ENCODE measurements around the gene SMTNL2.
A peak's percentile ranks its signal among the peaks of the same experiment; 100 is the strongest.
"Not testable (repeated sequence)": the region's sequence is repeated elsewhere in the genome, so short reads cannot be mapped to it uniquely, and the experiment has no call there.

SMTNL2 gene

DNA sequence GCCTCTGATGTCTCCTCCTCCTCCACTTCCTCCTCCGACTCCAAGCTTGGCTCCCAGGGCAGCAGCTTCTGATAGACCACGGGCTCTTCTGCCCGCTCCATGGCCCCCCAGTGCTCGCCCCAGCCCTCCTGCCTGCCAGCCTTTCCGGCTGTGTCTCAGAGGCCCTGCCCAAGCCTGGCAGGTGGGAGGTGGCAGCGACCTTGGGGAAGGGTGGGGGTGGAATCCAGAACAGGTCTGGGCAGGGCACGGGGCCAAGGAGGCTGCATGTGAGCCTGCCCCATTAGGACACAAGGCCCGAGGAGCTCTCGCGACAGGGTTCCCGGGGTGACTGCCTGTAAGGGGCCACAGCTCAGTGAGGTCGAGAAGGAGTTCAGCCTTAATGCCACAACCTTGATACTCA is 23.9 kb upstream of the SMTNL2 start, which contains the start of gene GGT6:
TSS of gene GGT6 (minus strand) at position 157 of the 400 bp plus-strand sequence. CDS start at position 101, 56 bp downstream.
- DNase-seq (ENCODE audit: low read depth) = no peak

DNA sequence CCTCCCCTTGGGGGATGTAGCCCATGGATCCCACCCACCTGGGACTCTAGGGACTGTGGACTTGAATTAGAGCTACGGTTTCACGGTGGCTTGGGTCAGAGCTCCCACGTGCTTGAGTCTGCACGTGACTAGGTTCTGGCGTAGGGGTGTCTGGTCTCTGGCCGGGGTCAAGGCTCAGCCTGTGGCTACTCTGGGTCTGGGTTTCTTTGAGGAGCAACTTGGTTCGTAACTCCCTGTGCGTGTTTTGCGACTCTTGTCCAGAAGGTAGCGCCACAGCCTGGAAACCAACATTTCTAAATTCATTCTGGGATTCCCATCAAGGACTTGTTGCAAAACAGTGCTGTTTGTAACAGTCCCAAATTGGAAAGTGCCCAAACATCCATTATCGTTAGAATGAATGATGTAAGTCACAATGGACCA is 23.5 kb upstream of the SMTNL2 start:
- no peak for DNase-seq (ENCODE audit: low read depth)

DNA sequence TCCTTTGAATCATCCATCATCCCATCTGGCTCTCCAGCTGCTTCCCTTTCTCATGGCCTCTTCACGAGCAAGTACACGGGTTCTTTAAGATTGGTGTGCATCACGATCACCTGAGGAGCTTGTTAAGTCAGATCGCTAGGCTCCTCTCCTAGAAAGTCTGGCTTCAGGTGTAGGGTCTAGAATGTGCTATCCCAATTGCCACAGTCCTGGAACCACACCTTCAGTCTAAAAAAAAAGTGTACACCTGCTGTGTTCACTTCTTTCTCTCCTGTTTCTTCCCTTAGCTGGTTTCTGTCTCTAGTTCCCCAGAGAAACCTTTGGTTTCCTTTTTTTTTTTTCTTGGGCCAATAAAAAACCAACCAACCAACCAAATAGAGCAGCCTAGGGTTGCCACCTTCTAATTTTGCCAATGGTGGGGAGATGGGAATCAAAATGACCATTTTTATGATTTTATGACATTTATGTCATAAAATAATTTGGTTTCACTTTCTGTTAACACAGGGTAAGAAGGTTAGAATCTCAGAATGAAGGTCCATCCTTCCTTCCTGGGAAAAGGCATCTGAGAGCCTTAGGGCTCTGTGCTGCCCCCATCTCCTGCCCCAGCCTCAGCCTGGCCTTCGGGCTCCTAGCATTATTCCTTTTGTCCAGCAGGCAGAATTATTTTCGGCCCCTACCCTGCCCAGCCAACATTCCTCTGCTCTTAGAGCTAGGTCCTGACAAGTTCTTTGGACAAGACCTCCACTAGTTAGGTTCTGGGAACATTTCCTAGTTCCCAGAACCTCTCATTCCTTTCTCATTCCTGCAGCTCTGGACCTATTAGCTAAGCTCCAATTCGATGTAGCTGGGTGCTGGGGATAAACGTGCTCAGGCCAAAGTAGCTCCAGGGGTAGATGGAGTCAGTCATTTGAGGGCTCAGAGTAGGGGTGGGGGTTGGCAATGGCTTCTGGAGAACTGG is 22.0 kb upstream of the SMTNL2 start:
- DNase-seq (ENCODE audit: low read depth) = peak; percentile 21

DNA sequence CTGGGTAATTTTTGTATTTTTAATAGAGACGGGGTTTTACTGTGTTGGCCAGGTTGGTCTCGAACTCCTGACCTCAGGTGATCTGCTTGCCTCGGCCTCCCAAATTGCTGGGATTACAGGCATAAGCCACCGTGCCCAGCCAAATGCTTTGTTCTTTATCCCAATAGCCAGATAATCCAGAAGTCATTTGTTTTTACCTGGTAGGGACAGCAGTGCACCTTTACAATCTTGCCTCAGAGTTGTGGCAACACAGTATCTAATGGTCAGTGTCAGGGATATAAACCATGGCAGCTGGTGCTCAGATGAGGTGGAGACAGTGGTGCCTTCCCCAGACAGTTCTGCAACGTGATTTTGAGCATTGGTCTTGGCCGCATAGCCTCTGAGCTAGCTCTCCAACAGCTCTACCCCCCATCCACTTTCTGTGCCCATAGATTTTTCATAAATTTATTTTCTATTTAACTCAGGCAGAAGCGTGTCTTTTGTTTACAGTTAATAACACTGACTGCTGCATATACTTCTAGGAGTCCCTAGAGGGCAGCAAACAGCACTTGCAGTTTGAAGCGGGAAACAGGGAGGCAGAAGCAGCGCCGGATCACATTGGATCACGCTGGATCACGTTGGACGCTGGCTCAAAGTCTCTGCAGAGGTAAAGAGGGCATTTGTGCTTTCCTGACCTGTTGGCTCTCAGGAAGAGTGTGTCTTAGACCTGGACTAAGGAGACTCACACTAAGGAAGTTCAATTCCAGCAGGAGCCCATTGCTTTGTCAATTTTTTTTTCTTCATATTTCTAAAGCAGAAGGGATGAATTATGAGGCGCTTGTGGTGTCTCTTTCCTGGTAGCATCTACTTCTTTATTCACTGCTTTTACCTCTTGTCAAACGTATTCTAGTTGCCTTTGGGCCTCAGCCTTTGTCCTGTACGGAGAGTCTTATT is 18.9 kb upstream of the SMTNL2 start:
- DNase-seq (ENCODE audit: low read depth) = peak; percentile 8

DNA sequence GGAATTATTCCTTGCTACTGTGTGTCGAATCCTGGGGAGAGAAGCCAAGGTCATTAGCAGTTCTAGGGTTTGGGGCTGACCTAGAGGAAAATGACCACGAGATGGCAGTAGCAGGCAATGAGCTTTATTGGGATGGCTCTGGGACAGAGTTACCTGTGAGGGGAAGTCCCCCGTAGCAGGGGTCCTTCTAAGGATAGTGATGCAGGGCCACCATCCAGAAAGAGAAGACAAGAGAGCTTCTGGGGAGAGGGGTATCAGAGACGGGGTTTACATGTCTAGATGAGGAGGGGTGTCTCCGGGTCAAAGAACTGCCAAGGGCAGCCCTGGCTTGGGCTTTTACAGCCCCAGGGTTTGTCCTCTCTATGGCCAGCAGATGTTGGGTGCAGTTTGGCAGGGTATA is 17.5 kb upstream of the SMTNL2 start:
- no peak for DNase-seq (ENCODE audit: low read depth)

DNA sequence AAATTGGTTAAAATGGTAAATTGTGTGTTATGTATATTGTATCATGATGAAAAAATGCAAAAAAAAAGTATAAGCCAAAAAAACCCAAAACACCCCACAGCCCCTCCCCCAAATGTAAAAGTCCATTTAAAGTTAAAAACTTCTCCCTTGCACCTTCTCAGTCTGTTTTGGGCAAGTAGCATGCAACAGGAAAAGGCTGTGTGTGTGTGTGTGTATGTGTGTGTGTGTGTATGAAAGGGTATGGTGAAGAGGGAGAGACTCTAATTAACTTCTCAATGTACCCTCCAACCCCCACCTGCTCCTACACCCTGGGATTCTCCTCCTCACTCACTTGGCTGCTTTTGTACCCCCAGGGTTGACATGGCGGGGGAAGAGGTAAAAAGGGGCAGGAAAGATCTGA is 14.7 kb upstream of the SMTNL2 start:
- no peak for DNase-seq (ENCODE audit: low read depth)

DNA sequence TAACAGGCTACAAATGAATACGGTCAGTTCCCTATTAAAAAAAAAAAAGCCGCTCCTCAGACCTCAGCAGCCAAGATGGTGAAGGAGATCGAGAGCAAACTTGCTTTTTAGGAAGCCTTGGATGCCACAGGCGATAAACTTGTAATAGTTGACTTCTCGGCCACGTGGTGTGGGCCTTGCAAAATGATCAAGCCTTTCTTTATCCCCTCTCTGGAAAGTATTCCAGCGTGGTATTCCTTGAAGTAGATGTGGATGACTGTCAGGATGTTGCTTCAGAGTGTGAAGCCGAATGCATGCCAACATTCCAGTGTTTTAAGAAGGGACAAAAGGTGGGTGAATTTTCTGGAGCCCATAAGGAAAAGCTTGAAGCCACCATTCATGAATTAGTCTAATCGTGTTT is 12.2 kb upstream of the SMTNL2 start:
- DNase-seq (ENCODE audit: low read depth) = no peak

DNA sequence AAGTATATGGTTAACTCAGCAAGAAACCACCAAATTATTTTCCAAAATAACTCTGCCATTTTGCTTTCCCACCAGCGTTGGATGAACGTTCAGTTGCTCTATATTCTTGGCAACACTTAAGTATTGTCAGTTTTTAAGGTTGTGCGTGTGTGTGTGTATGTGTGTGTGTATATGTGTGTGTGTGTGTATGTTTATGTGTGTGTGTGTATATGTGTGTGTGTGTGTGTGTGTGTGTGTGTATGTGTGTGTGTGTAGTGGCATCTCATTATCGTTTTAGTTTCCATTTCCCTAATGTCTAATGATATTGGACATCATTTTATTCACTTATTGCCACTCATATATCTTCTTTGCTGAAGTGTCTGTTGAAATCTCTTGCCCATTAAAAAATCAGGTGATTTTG is 11.2 kb upstream of the SMTNL2 start:
- no peak for DNase-seq (ENCODE audit: low read depth)

DNA sequence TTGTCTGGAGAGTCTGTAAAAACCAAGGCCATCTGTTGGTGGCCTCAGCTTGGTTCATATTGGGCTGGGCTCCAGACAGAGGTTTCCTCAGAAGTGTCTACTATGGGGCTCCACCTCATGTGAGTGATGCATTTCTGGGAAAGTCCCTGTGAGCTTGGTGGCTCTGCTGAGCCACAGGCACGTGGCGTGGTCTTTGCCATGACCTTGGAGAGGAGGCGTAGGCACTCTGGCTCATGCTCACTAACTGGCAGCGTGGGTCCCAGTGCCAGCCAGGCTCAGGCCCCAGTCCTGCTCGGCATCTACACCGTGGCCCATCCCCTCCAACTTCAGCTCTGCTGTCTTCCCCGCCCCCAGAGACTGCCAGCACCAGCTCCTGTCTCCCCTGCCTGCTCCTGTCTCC is 10.7 kb upstream of the SMTNL2 start:
- DNase-seq (ENCODE audit: low read depth) = no peak

DNA sequence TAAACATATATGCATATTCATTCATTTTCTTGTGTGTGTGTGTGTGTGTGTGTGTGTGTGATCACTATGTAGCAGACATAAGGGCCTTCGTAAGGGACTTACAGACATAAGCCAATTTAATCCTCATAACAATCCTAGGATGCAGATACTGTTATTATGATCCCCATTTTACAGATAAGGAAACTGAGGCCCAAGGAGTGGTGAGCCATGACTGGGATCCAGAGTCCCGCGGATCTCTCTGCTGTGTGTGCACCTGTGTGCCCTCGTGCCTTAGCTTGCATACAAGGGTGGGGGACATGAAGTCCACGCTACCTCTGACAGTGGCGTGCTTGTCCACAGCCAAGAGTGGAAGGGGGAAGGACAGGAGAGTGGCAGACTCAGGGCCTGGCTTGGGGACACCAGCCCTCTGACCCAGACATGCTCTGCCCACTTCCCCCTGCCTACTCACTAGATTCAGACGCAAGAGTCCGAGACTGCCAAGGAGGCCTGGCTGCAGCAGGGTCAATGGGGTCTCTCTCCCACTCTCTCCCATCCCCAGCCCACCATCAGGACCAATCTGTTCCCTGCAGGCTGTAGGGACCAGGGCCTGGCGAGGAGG is 9.8 kb upstream of the SMTNL2 start:
- DNase-seq (ENCODE audit: low read depth) = no peak

DNA sequence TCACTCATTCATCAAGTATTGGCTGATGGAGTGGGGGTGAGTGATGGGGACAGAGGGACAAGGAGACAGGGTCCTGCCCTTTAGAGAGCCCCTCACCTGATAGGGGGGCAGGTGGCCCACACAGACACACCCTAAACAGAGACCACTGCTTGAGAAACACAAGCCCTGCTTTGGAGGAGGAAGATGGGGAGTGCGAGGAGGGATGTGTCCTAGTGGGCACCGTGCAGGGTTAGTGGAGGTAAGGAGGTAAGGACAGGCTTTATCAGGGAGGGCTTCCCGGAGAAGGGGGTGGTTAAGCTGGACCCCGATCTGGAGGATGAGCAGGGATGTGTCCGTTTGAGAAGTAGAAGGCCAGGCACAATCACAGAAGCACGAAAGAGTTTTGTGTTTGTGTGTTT is 8.2 kb upstream of the SMTNL2 start:
- DNase-seq (ENCODE audit: low read depth) = no peak

DNA sequence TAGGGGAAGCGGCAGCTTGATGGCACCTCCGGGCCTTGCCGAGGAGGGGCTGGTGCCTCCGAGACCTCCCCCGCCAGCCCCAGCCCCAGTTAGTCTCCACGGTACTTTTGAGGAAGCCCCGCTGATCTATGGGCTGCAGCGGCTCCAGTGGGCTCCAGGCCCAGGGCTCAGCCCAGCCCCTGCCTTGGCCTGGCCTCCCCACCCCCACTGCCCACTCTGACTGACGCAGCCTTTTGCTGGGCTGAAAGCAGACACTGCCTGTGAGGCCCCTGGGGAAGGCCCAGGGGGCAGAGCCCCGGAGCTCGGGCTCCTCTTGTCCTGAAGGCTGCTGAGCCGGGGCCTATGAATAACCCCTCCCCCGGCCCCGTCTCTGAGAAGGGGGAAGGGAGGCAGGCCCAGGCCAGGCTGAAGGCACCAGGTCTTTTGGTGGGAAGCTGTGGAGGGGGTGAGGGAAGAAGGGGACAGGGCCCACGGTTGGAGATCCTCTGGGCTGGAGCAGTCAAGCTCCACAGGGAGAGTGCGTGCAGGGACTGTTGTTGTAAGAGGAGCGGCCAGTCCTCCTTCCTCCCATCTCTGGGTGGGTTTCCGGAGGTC is 7.5 kb upstream of the SMTNL2 start:
- DNase-seq (ENCODE audit: low read depth) = no peak

DNA sequence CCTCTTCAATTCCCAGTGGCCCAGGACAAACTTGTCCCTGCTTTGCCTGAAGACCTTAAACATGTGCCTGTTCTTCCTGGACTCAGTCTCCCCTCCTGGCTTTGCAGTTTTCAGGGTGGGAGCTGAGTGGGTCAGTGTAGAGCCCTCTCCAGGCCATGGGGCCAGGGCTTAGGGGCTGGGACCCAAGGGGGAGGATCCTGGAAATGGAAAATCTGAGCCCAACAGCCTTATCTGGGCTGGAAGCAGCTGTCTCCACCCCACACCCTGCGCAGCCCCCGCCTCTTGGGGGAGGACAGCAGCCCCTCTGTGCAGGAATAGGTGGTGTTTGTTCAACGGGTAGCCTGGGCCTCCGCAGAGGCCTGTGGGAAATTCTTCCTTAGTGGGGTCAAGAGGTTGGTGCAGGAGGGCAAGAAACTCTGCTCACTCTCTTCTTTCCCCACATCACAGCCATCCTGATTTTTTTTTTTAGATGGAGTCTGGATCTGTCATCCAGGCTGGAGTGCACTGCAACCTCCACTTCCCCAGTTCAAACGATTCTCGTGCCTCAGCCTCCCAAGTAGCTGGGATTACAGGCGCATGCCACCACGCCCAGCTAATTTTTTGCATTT is 6.8 kb upstream of the SMTNL2 start:
- DNase-seq (ENCODE audit: low read depth) = no peak

DNA sequence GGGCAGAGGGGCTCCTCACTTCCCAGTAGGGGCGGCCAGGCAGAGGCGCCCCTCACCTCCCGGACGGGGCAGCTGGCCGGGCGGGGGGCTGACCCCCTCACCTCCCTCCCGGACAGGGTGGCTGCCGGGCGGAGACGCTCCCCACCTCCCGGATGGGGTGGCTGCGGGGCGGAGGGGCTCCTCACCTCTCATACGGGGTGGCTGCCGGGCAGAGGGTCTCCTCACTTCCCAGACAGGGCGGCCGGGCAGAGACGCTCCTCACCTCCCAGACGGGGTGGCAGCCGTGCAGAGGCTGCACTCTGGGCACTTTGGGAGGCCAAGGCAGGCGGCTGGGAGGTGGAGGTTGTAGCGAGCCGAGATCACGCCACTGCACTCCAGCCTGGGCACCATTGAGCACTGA is 6.0 kb upstream of the SMTNL2 start:
- not testable (repeated sequence) for DNase-seq (ENCODE audit: low read depth)

DNA sequence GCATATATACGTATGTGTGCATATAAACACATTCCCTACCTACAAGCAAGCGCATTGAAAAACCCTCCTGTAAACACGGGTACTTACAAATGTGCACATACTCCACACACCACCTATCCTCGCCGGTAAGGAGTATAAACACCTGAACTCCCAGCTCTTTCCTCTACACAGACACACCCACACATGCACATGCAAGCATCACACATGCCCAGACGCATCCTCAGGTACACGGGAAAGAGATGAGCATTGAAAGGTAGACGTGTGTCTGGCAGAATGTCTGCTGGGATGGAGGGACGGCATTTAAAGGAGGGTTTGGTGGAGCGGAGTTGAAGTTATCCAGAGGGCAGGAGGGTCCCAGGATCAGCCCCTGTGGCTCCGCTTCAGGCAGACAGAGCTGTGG is 4.7 kb upstream of the SMTNL2 start:
- DNase-seq (ENCODE audit: low read depth) = no peak

DNA sequence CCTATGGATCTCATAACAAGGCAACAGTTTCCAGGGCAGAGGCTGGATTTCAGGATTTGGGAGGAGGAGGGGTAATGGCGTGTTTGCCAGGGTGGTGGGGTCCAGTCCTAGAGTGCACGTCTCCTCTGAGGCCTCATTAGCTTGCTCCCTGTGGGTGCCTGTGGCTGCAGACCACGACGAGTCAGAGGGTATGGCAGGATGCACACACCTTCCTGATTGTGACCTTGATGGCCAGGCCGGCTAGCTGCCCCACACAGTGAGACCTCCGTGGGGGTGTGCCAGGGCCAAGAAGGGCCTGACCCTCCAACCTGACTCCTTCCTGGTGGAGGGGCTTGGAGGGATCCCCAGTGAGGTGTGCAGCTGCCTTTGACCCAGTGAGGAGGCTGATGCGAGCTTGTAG is 4.0 kb upstream of the SMTNL2 start:
- no peak for DNase-seq (ENCODE audit: low read depth)

DNA sequence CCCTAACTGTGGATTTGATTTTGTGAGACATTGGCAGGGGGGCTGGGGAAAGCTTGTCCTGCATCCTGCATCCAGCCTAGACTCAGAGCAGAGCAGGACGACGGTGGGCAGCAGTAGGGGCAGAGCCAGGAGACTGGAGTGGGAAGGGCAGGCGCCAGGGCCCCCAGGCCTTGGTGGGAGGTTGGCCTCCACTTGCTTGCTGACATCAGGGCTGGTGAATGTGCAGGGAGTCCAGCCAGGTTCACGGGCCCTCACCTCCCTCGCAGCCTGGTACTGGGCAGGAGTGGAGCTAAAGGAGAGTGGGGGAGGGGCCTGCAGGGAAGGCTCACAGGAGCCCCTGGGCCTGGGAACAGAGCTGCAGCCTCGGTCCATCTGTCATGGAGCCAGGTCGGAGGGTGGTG is 2.2 kb upstream of the SMTNL2 start:
- no peak for DNase-seq (ENCODE audit: low read depth)

DNA sequence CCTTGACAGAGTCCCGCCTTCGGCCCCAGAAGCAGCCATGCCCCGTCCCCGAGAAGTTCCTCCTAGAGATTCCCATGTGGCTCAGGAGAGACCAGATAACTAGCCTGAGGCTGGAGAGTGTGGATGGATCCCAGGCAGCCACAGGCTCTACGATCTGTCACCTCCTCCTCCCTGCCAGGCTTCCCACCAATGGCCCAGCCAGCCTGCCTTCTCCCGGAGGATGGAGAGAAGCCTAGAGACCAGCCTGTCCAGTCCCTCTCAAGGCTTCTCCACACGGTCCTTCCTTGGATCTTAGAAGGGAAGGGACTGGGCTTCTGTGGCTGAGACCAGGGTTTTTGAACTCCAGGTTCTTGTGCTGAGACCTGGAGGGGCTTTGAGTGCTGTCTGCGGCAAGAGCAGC is 1.6 kb upstream of the SMTNL2 start:
- DNase-seq (ENCODE audit: low read depth) = no peak

DNA sequence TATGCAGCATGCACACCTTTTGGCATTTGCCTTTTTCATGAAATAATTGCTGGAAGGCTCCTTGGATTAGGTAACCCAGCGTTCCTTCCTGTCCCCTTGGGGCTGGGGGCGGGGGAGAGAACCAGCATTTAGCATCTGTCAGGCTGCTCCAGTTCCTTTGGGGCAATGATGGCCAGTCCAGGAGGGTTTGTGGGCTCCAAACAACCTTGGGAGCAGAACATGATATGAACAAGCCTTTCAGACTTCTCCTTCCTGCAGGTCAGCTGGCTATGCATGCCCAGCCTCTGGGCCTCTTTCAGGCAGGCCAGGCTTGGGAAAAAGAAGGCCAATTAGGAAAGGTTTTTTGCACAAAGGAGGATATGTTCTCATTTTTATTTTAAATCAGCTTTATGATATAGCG is 1.1 kb upstream of the SMTNL2 start:
- DNase-seq (ENCODE audit: low read depth) = no peak

DNA sequence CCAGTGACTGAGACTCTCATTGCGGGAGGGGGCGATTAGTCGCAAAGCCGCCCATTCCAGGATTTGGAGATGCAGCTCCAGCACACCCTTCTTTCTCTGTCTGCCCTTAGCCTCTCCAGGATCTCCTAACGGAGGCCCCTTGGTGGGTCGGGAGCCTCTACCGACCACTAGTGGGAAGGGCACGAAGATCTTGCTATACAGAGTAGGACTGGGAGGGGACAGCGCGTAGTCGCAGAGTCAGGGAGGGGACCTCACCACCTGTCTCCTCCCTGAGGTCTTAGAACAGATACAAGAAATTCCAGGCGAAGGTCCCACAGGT is 588 bp upstream of the SMTNL2 start:
- no peak for DNase-seq (ENCODE audit: low read depth)

DNA sequence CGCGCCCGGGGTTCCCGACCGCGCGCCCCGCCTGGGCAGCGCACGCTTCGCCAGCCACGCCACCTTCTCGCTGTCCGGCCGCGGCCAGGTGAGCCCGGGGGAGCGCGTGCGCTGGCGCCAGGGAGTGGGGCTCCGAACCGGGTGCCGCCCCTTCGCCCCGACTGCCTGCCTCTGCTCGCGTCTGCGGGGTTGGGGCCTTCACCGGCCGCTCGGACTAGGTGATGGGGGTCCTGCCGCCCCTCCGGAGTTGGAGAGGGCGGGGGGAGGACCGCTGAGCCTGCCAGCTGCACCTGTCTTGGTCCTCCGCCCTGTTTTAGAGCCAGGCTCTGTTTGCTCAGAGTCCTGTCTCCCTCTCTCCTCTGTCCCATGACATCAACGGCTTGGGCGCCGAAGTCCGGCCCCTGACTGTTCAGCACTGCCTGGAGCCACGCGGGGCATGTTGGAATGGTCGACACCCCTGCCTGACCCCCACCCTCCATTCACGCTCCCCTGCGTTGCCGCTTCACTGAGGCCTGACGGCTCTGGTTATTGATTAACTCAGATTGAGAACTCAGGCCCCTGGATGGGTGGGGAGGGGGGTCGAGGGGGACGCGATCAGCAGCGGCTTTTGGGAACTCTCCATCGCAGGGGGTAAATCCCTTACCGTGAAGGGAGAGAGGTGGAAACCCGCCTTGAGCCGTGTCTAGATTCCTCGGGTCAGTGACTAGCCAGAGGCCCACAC is 748 bp downstream of the SMTNL2 start:
- DNase-seq (ENCODE audit: low read depth) = no peak

All from GM04503 (cell line).